ENCODE results near the gene CPNE2. TPM values are rescaled to one million over a fixed set of nuclear protein-coding genes. Genes with fewer than 3 reads are reported as not detected.

CPNE2 gene
- total and polyA plus RNA-seq, 7 donors: 22.9 to 75.1 (median 59.9) TPM

- Histone ChIP-seq H3K27me3 (no peaks in the 10 kb centered on the region), H3K27ac (no peak overlapping the region), H3K4me3 (no peak overlapping the region), H3K4me1 (peaks cover 0 to 11% (median 9%) of the 10 kb centered on the region in 4 donors), H3K9me3 (no peaks in the 10 kb centered on the region), H3K36me3 (no peaks in the 10 kb centered on the region)
- WGBS, 2 donors: 71 to 85% methylated on average over 4 of the region's 4 CpGs
- intact Hi-C loops (cut with DNase I): no loop called here
- no peak for DNase-seq
- TF ChIP-seq POLR2A (IDR thresholded peaks at IDR 0.05) (no peak), CTCF (IDR thresholded peaks at IDR 0.05) (no peak), POLR2AphosphoS5 (IDR thresholded peaks at IDR 0.05) (no peak), EP300 (IDR thresholded peaks at IDR 0.05) (no peak)
Observed at GRCh38 chr16:57110937-57111336, 18.6 kb downstream of the CPNE2 start.

- Histone ChIP-seq H3K4me3 (no peak overlapping the region), H3K27ac (peak overlapping the region in 1 of 4 donors; percentile 34), H3K4me1 (peaks cover 0 to 15% (median 12%) of the 10 kb centered on the region in 4 donors), H3K27me3 (no peaks in the 10 kb centered on the region), H3K9me3 (no peaks in the 10 kb centered on the region), H3K36me3 (no peaks in the 10 kb centered on the region)
- no peak for DNase-seq
- 17 to 65% methylated on average over 2 of the region's 2 CpGs for whole genome bisulfite sequencing, 2 donors
- TF ChIP-seq CTCF (IDR thresholded peaks at IDR 0.05): no peak
- no peak for TF ChIP-seq EP300 (IDR thresholded peaks at IDR 0.05)
- TF ChIP-seq POLR2A (IDR thresholded peaks at IDR 0.05): no peak
- TF ChIP-seq POLR2AphosphoS5 (IDR thresholded peaks at IDR 0.05): no peak
- intact Hi-C loops (cut with DNase I): no loop called here
Observed at GRCh38 chr16:57111420-57111819, 19.0 kb downstream of the CPNE2 start.

- 76 to 80% methylated on average over 10 of the region's 10 CpGs for WGBS, 2 donors
- intact Hi-C loops (cut with DNase I): no loop called here
- H3K4me1 ChIP-seq: peaks cover 0 to 15% (median 12%) of the 10 kb centered on the region in 4 donors
- TF ChIP-seq POLR2AphosphoS5 (IDR thresholded peaks at IDR 0.05) (no peak), CTCF (IDR thresholded peaks at IDR 0.05) (no peak), EP300 (IDR thresholded peaks at IDR 0.05) (no peak), POLR2A (IDR thresholded peaks at IDR 0.05) (no peak)
- no peak for DNase-seq
- peak overlapping the region in 3 of 4 donors; percentile 14 to 34 (median 31) for H3K27ac ChIP-seq
- no peaks in the 10 kb centered on the region for H3K9me3 ChIP-seq
- H3K4me3 ChIP-seq: no peak overlapping the region
- H3K36me3 ChIP-seq: peaks cover 0 to 5% (median 0%) of the 10 kb centered on the region in 4 donors
- no peaks in the 10 kb centered on the region for H3K27me3 ChIP-seq
Observed at GRCh38 chr16:57112403-57113041, 20.1 kb downstream of the CPNE2 start.

- 86 to 91% methylated on average over 14 of the region's 14 CpGs for WGBS, 2 donors
Observed at GRCh38 chr16:57113042-57113453, 20.7 kb downstream of the CPNE2 start.

More at GRCh38 chr16:57113042-57113453, 20.7 kb downstream of the CPNE2 start:
- Histone ChIP-seq H3K27me3 (no peaks in the 10 kb centered on the region), H3K36me3 (peaks cover 0 to 8% (median 0%) of the 10 kb centered on the region in 4 donors), H3K4me1 (peaks cover 0 to 15% (median 12%) of the 10 kb centered on the region in 4 donors), H3K27ac (peak overlapping the region in 1 of 4 donors; percentile 34), H3K9me3 (no peaks in the 10 kb centered on the region), H3K4me3 (no peak overlapping the region)
- intact Hi-C loops (cut with DNase I): no loop called here
- no peak for TF ChIP-seq EP300 (IDR thresholded peaks at IDR 0.05)
- TF ChIP-seq CTCF (IDR thresholded peaks at IDR 0.05): no peak
- no peak for DNase-seq
